Endodermal cell (in vitro differentiated cells): ENCODE data around the gene OCA2. TPM values are rescaled to one million over a fixed set of nuclear protein-coding genes. Genes with fewer than 3 reads are reported as not detected.

Source experiments
- DNase-seq: peaks from one replicate; pipeline ENCODE4 v3.0.0-alpha.2; 2017
- H3K27ac ChIP-seq: 2 replicates; pipeline ENCODE4 v1.5.1; 2013; ENCODE audit warnings: mild to moderate bottlenecking, low read depth, low read length, moderate library complexity
- H3K27me3 ChIP-seq: 2 replicates; pipeline ENCODE4 v1.6.1; 2013; ENCODE audit warnings: mild to moderate bottlenecking, low read length, moderate library complexity; ENCODE audit not compliant: insufficient read depth, control insufficient read depth, poor library complexity, severe bottlenecking
- H3K36me3 ChIP-seq: 2 replicates; pipeline ENCODE4 v1.7.0; 2013; ENCODE audit warnings: mild to moderate bottlenecking, low read length, moderate library complexity; ENCODE audit not compliant: control insufficient read depth, insufficient read depth
- H3K4me1 ChIP-seq: one replicate; pipeline ENCODE4 v1.7.0; 2013; ENCODE audit warnings: low read length; ENCODE audit not compliant: control insufficient read depth, insufficient read depth
- H3K4me3 ChIP-seq: 2 replicates; pipeline ENCODE4 v1.5.1; 2013; ENCODE audit warnings: mild to moderate bottlenecking, low read length, moderate library complexity
- H3K9ac ChIP-seq: 2 replicates; pipeline ENCODE4 v1.6.1; 2013; ENCODE audit warnings: mild to moderate bottlenecking, low read length, moderate library complexity; ENCODE audit not compliant: poor library complexity, severe bottlenecking; ENCODE audit errors: extremely low read depth
- H3K9me3 ChIP-seq: 2 replicates; pipeline ENCODE4 v1.6.1; 2013; ENCODE audit warnings: mild to moderate bottlenecking, low read length, moderate library complexity; ENCODE audit not compliant: control insufficient read depth
- H3K27ac Mint-ChIP-seq: 2 replicates; pipeline ENCODE4 v1.8.0; 2020; ENCODE audit warnings: mixed read lengths
- H3K27me3 Mint-ChIP-seq: 2 replicates; pipeline ENCODE4 v1.8.0; 2021; ENCODE audit warnings: mild to moderate bottlenecking, mixed read lengths; ENCODE audit not compliant: insufficient read depth
- H3K36me3 Mint-ChIP-seq: 2 replicates; pipeline ENCODE4 v1.8.0; 2020; ENCODE audit warnings: low read depth, mixed read lengths
- H3K4me1 Mint-ChIP-seq: 2 replicates; pipeline ENCODE4 v1.8.0; 2020; ENCODE audit warnings: mixed read lengths
- H3K4me3 Mint-ChIP-seq: 2 replicates; pipeline ENCODE4 v1.8.0; 2020; ENCODE audit warnings: mild to moderate bottlenecking, moderate library complexity, mixed read lengths
- H3K9me3 Mint-ChIP-seq: 2 replicates; pipeline ENCODE4 v1.8.0; 2020; ENCODE audit warnings: mild to moderate bottlenecking, mixed read lengths
- WGBS, 2 experiments: methylation state at CpG; one replicate each; pipeline versions ENCODE4 v1.1.5 to v1.1.7; 2013; ENCODE audit warnings: missing lambda C conversion rate in 2 of 2, mixed read lengths in 1 of 2; ENCODE audit not compliant: insufficient coverage in 1 of 2, insufficient read length in 1 of 2; 5-methylcytosine and 5-hydroxymethylcytosine counted together
- total RNA-seq, 2 donors: library from RNA; stranded (reverse); fragmentation: NEBNext Ultra II Directional in 1 of 2; extraction: Animal tissue kit (Norgen Biotek cat#: 25700) in 1 of 2; gene quantifications; 2 replicates in 1 of 2; 3 replicates in 1 of 2; pipeline ENCODE4 v1.2.1, GENCODE V29; 2021
- TF ChIP-seq, protein P1 (sequence below): fragments of 200-600 bp; sonication (generic); conservative IDR thresholded peaks from 2 replicates; pipeline ENCODE4 v1.5.0; 2021; ENCODE audit warnings: antibody characterized with exemption, mild to moderate bottlenecking

The OCA2 gene
- total RNA-seq, 2 donors from 2014 or later: 0.29 to 0.84 TPM

GRCh38 chr15:27774191-27774590 lies 324.9 kb downstream of the OCA2 start:
- no peak overlapping the region for H3K27ac Mint-ChIP-seq
- H3K9me3 Mint-ChIP-seq: no peaks in the 10 kb centered on the region
- no peaks in the 10 kb centered on the region for H3K9me3 ChIP-seq
- no peaks in the 10 kb centered on the region for H3K4me1 ChIP-seq
- H3K4me3 ChIP-seq: no peak overlapping the region
- no peak overlapping the region for H3K4me3 Mint-ChIP-seq
- H3K9ac ChIP-seq: no peak overlapping the region
- no peaks in the 10 kb centered on the region for H3K36me3 Mint-ChIP-seq
- H3K27me3 Mint-ChIP-seq: peaks cover 7% of the 10 kb centered on the region
- no peak for DNase-seq
- H3K4me1 Mint-ChIP-seq: no peaks in the 10 kb centered on the region
- no peaks in the 10 kb centered on the region for H3K36me3 ChIP-seq
- peaks cover 2% of the 10 kb centered on the region for H3K27me3 ChIP-seq
- H3K27ac ChIP-seq: no peak overlapping the region
- TF ChIP-seq, protein P1, sequence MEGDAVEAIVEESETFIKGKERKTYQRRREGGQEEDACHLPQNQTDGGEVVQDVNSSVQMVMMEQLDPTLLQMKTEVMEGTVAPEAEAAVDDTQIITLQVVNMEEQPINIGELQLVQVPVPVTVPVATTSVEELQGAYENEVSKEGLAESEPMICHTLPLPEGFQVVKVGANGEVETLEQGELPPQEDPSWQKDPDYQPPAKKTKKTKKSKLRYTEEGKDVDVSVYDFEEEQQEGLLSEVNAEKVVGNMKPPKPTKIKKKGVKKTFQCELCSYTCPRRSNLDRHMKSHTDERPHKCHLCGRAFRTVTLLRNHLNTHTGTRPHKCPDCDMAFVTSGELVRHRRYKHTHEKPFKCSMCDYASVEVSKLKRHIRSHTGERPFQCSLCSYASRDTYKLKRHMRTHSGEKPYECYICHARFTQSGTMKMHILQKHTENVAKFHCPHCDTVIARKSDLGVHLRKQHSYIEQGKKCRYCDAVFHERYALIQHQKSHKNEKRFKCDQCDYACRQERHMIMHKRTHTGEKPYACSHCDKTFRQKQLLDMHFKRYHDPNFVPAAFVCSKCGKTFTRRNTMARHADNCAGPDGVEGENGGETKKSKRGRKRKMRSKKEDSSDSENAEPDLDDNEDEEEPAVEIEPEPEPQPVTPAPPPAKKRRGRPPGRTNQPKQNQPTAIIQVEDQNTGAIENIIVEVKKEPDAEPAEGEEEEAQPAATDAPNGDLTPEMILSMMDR: no peak
- WGBS, 2 experiments: 95 to 100% methylated on average over 4 to 6 of the region's 6 CpGs

- WGBS, 2 experiments: 92% methylated on average over 6 of the region's 7 CpGs; no CpG with 5 or more reads in 1 of the 2 experiments
- Histone ChIP-seq H3K9me3 (peaks cover 8% of the 10 kb centered on the region), H3K4me3 (no peak overlapping the region), H3K4me1 (no peaks in the 10 kb centered on the region), H3K27me3 (peaks cover 9% of the 10 kb centered on the region), H3K27ac (no peak overlapping the region), H3K9ac (no peak overlapping the region), H3K36me3 (no peaks in the 10 kb centered on the region)
- TF ChIP-seq, protein P1: no peak
- peaks cover 11% of the 10 kb centered on the region for H3K9me3 Mint-ChIP-seq
- peaks cover 13% of the 10 kb centered on the region for H3K27me3 Mint-ChIP-seq
- H3K4me3 Mint-ChIP-seq: no peak overlapping the region
- no peaks in the 10 kb centered on the region for H3K4me1 Mint-ChIP-seq
- no peak for DNase-seq
- H3K27ac Mint-ChIP-seq: no peak overlapping the region
- no peaks in the 10 kb centered on the region for H3K36me3 Mint-ChIP-seq
Observed at GRCh38 chr15:27771892-27772291, 327.2 kb downstream of the OCA2 start.

DNA sequence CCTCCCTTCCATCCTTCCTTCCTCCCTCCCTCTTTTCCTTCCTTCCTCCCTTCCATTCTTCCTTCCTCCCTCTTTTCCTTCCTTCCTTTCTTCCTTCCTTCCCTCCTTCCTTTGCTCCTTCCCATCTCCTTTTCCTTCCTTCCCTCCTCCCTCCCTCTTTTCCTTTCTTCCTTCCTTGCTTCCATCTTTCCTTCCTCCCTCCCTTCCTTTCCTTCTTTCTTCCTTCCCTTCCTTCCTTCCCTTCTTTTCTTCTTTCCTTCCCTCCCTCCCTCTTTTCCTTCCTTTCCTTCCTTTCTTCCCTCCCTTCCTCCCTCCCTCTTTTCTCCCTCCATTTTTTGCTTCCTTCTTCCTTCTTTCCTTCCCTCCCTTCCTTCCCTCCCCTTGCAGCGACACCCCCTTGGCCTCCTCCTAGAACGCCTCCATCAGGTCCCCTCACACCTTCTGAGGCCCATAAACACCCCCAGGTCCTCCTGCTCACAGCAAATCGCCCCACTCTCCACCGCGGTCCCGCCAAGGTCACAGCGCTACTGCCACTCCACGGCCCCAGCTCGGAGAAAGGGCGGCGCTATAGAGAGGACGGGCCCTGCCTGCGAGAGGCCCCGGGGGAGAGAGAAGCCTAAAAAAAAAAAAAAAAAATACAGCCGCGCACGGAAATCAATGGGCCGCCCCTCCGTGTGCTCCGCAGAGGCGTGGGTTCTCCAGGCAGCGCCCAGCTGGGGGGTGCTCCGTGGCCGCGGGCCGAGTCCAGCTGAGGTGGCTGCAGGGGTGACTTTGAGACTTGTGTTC lies 328.2 kb downstream of the OCA2 start:
- H3K4me3 Mint-ChIP-seq: no peak overlapping the region
- WGBS, 2 experiments: 94% methylated on average over 8 to 26 of the region's 26 CpGs
- no peak for DNase-seq
- peaks cover 9% of the 10 kb centered on the region for H3K27me3 ChIP-seq
- H3K36me3 ChIP-seq: no peaks in the 10 kb centered on the region
- H3K9me3 Mint-ChIP-seq: peaks cover 13% of the 10 kb centered on the region
- H3K4me3 ChIP-seq: no peak overlapping the region
- peaks cover 9% of the 10 kb centered on the region for H3K9me3 ChIP-seq
- no peaks in the 10 kb centered on the region for H3K4me1 ChIP-seq
- H3K36me3 Mint-ChIP-seq: no peaks in the 10 kb centered on the region
- no peaks in the 10 kb centered on the region for H3K4me1 Mint-ChIP-seq
- peaks cover 17% of the 10 kb centered on the region for H3K27me3 Mint-ChIP-seq
- TF ChIP-seq, protein P1: no peak
- H3K27ac Mint-ChIP-seq: no peak overlapping the region
- H3K9ac ChIP-seq: no peak overlapping the region
- H3K27ac ChIP-seq: no peak overlapping the region
